Body of pancreas (tissue), 4 donors: ENCODE results near the gene RASGRP2.

Source experiments
- POLR2A ChIP-seq, 3 donors: fragments of 450-650 bp; IDR thresholded peaks; one replicate each; pipeline ENCODE4 v1.6.1; 2016; ENCODE audit warnings: antibody characterized with exemption in 3 of 3, mild to moderate bottlenecking in 2 of 3
- TF ChIP-seq, protein P1 (sequence below), 7 experiments: fragments of 450-650 bp in 4 of 7; fragments of 200-600 bp in 3 of 7; sonication (generic) in 3 of 7; IDR thresholded peaks; one replicate each; pipeline ENCODE4 v1.5.1; 2016 to 2019; ENCODE audit warnings: antibody characterized with exemption in 7 of 7

DNA sequence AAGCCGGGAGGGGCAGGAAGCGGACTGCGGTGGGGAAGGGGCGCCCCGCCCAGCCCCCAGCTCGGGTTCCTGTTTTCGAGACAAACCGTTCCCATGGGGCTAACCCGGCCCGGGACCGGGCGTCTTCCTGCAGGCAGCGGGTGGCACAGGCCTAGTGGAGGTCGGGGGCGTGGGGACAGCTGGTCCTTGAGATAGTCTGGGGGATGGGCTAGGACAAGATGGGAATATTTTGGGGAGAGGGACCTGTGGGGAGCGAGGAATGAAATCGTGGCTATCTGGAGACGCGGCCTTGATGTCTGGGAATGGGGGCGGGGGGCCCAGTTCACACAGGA, 1.2 kb upstream of the RASGRP2 start:
- peak in 1 of 3 donors; percentile 22 for TF ChIP-seq POLR2A (IDR thresholded peaks at IDR 0.05)
- TF ChIP-seq, protein P1, sequence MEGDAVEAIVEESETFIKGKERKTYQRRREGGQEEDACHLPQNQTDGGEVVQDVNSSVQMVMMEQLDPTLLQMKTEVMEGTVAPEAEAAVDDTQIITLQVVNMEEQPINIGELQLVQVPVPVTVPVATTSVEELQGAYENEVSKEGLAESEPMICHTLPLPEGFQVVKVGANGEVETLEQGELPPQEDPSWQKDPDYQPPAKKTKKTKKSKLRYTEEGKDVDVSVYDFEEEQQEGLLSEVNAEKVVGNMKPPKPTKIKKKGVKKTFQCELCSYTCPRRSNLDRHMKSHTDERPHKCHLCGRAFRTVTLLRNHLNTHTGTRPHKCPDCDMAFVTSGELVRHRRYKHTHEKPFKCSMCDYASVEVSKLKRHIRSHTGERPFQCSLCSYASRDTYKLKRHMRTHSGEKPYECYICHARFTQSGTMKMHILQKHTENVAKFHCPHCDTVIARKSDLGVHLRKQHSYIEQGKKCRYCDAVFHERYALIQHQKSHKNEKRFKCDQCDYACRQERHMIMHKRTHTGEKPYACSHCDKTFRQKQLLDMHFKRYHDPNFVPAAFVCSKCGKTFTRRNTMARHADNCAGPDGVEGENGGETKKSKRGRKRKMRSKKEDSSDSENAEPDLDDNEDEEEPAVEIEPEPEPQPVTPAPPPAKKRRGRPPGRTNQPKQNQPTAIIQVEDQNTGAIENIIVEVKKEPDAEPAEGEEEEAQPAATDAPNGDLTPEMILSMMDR (IDR thresholded peaks at IDR 0.05) = no peak
